Thymus (tissue), 11 donors: Measurements from ENCODE around the gene CAPN14. TPM values are rescaled to one million over a fixed set of nuclear protein-coding genes. Genes with fewer than 3 reads are reported as not detected.

ENCODE experiments used
- DNase-seq, 9 donors: peaks; one replicate each; pipeline ENCODE4 v3.0.0-alpha.2; 2013; ENCODE audit warnings: low spot score in 9 of 9, low read depth in 6 of 9, missing footprints in 1 of 9
- H3K27ac ChIP-seq, 2 donors: one replicate each; pipeline ENCODE4 v1.5.1; 2013; ENCODE audit warnings: control low read depth in 1 of 2, low read depth in 1 of 2, low read length in 1 of 2, mild to moderate bottlenecking in 1 of 2, moderate library complexity in 1 of 2
- H3K27me3 ChIP-seq, 2 donors: one replicate each; pipeline ENCODE4 v1.5.1; 2013; ENCODE audit warnings: low read length in 1 of 2; ENCODE audit not compliant: control insufficient read depth in 2 of 2, insufficient read depth in 1 of 2
- H3K36me3 ChIP-seq, 2 donors: one replicate each; pipeline ENCODE4 v1.5.1; 2013; ENCODE audit warnings: low read length in 1 of 2, mild to moderate bottlenecking in 1 of 2, moderate library complexity in 1 of 2; ENCODE audit not compliant: control insufficient read depth in 2 of 2, insufficient read depth in 2 of 2
- H3K4me1 ChIP-seq, 2 donors: one replicate each; pipeline ENCODE4 v1.5.1; 2013; ENCODE audit warnings: low read length in 2 of 2; ENCODE audit not compliant: control insufficient read depth in 2 of 2, insufficient read depth in 2 of 2
- H3K4me3 ChIP-seq, 2 donors: one replicate each; pipeline ENCODE4 v1.5.1; 2013; ENCODE audit warnings: low read length in 2 of 2, control low read depth in 1 of 2, mild to moderate bottlenecking in 1 of 2
- H3K9me3 ChIP-seq, 2 donors: one replicate each; pipeline ENCODE4 v1.5.1; 2013; ENCODE audit warnings: low read length in 1 of 2, mild to moderate bottlenecking in 1 of 2; ENCODE audit not compliant: control insufficient read depth in 2 of 2, insufficient read depth in 1 of 2
- WGBS: extraction: QIAGEN DNeasy Blood & Tissue Kit; methylation state at CpG from one replicate; pipeline ENCODE4 v1.1.7; 2013; 5-methylcytosine and 5-hydroxymethylcytosine counted together
- polyA plus RNA-seq: library from polyadenylated mRNA; stranded (reverse); fragments of 200-250 nt; gene quantifications from one replicate; pipeline ENCODE4 v1.2.3, GENCODE V29; 2013
- total RNA-seq: library from RNA; stranded (reverse); fragments of 120-200 nt; gene quantifications from one replicate; pipeline ENCODE4 v1.2.4, GENCODE V29; 2013
- donor health status: healthy.

Gene CAPN14
- total and polyA plus RNA-seq, 2 donors = 0.52 to 0.62 TPM

DNA sequence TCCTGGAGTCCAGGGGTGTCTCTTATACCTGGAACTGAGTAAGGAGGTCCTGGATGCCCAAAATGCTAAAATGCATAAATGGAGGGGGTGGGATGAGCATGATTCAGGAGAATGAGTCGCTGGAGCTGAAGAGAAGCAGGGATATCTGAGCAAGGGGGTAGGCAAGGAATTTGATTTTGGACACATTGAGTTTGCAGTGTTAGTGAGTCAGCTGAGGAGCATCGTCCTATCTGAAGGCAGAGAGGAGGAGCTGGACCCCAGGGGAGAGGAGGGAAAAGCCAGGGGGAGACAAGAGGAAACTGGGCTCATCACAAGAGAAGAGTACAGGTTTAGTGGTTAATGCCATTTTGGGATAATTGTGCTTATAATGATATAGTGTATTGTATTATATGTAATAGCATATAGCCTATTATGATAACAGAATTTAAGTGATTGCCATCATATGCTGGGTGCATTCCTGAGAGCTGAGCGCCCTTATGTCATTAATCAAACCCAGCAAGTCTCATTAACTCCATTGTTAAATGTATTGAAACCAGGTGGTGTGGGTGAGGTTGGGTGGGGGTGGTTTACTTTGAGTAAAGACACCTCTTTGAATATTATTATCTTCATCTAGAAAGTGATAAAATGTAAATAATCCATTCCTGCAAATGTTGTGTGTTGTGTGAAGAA lies 29.0 kb upstream of the CAPN14 start:
- 94% methylated on average over 3 of the region's 3 CpGs for WGBS
- Histone ChIP-seq H3K4me3 (no peak overlapping the region), H3K27ac (no peak overlapping the region), H3K4me1 (peaks cover 0 to 6% of the 10 kb centered on the region in 2 donors), H3K27me3 (no peaks in the 10 kb centered on the region), H3K36me3 (no peaks in the 10 kb centered on the region), H3K9me3 (no peaks in the 10 kb centered on the region)
- no peak for DNase-seq

GRCh38 chr2:31244101-31244500 lies 26.8 kb upstream of the CAPN14 start:
- WGBS = 98% methylated on average over 10 of the region's 10 CpGs
- Histone ChIP-seq H3K4me3 (no peak overlapping the region), H3K4me1 (peaks cover 0 to 16% of the 10 kb centered on the region in 2 donors), H3K27me3 (no peaks in the 10 kb centered on the region), H3K27ac (no peak overlapping the region), H3K9me3 (no peaks in the 10 kb centered on the region), H3K36me3 (no peaks in the 10 kb centered on the region)
- DNase-seq = no peak

DNA sequence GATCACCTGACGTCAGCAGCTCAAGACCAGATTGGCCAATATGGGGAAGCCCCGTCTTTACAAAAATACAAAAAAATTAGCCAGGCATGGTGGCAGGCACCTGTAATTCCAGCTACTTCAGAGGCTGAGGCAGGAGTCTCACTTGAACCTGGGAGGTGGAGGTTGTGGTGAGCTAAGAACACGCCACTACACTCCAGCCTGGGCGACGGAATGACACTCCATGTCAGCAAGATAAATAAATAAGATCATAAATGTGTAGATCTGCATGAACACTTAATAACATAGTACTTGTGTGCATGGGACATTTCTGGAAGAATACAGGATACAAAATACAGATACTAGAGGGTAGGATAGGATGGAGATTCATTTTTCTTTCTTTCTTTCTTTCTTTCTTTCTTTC lies 25.7 kb upstream of the CAPN14 start:
- Histone ChIP-seq H3K27ac (no peak overlapping the region), H3K36me3 (no peaks in the 10 kb centered on the region), H3K4me3 (no peak overlapping the region), H3K4me1 (peaks cover 0 to 16% of the 10 kb centered on the region in 2 donors), H3K9me3 (no peaks in the 10 kb centered on the region), H3K27me3 (no peaks in the 10 kb centered on the region)
- 98% methylated on average over 5 of the region's 5 CpGs for WGBS
- DNase-seq = no peak

GRCh38 chr2:31241625-31242270 lies 24.4 kb upstream of the CAPN14 start:
- no peaks in the 10 kb centered on the region for H3K36me3 ChIP-seq
- no peaks in the 10 kb centered on the region for H3K9me3 ChIP-seq
- H3K4me3 ChIP-seq = no peak overlapping the region
- H3K27me3 ChIP-seq = no peaks in the 10 kb centered on the region
- 82% methylated on average over 10 of the region's 10 CpGs for WGBS
- no peak overlapping the region for H3K27ac ChIP-seq
- H3K4me1 ChIP-seq = peaks cover 0 to 16% of the 10 kb centered on the region in 2 donors
- no peak for DNase-seq

- H3K27me3 ChIP-seq = no peaks in the 10 kb centered on the region
- no peaks in the 10 kb centered on the region for H3K36me3 ChIP-seq
- H3K4me1 ChIP-seq = peaks cover 0 to 16% of the 10 kb centered on the region in 2 donors
- 86% methylated on average over 11 of the region's 11 CpGs for WGBS
- H3K4me3 ChIP-seq = no peak overlapping the region
- no peaks in the 10 kb centered on the region for H3K9me3 ChIP-seq
- no peak overlapping the region for H3K27ac ChIP-seq
- no peak for DNase-seq
Observed at GRCh38 chr2:31240381-31241365, 23.4 kb upstream of the CAPN14 start.

- peaks cover 0 to 1% of the 10 kb centered on the region in 2 donors for H3K27me3 ChIP-seq
- peaks cover 0 to 19% of the 10 kb centered on the region in 2 donors for H3K4me1 ChIP-seq
- no peaks in the 10 kb centered on the region for H3K9me3 ChIP-seq
- 58% methylated on average over 22 of the region's 22 CpGs for WGBS
- no peaks in the 10 kb centered on the region for H3K36me3 ChIP-seq
- no peak overlapping the region for H3K27ac ChIP-seq
- no peak for DNase-seq
- no peak overlapping the region for H3K4me3 ChIP-seq
Observed at GRCh38 chr2:31239593-31240177, 22.4 kb upstream of the CAPN14 start.

DNA sequence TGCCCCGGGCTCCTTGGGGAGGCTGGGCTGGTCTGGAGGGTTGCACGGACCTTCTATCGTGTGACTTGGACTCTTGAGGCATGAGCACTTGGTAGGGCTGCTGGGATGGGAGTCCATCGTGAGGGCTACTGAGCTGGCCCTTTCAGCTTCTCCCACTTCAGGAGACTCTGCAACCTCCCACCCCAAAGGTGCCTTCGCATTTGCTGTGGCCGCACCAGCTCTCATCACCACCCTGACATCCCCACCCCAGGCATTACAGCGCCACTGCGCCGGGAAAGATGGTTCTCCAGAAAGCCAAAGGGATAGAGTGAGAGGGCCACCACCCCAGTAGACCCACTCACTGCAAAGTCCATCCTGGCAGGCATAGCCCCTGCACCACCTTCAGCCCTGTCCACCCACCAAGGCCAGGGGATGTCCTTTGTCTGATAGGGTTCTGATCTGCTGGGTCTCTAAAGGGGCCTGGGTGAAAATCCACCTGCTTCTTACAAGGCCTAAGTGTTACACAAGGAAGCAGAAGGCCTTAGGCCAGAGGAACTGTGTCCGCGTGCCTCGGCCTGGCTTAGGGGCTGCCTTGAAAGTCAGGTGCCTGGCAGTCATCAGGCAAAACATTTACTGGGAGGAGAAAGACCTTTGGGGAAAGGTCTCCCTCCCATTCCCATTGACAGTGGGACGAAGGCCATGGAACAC lies 21.7 kb upstream of the CAPN14 start:
- H3K27ac ChIP-seq = no peak overlapping the region
- no peaks in the 10 kb centered on the region for H3K36me3 ChIP-seq
- H3K4me1 ChIP-seq = peaks cover 0 to 22% of the 10 kb centered on the region in 2 donors
- DNase-seq = no peak
- peaks cover 0 to 8% of the 10 kb centered on the region in 2 donors for H3K27me3 ChIP-seq
- H3K4me3 ChIP-seq = no peak overlapping the region
- WGBS = 93% methylated on average over 13 of the region's 13 CpGs
- H3K9me3 ChIP-seq = no peaks in the 10 kb centered on the region

- Histone ChIP-seq H3K4me3 (no peak overlapping the region), H3K9me3 (no peaks in the 10 kb centered on the region), H3K27me3 (peaks cover 0 to 10% of the 10 kb centered on the region in 2 donors), H3K36me3 (no peaks in the 10 kb centered on the region), H3K4me1 (peaks cover 4 to 27% of the 10 kb centered on the region in 2 donors), H3K27ac (no peak overlapping the region)
- DNase-seq = no peak
- WGBS = over 99% methylated on average over 10 of the region's 10 CpGs
Observed at GRCh38 chr2:31238126-31238905, 21.0 kb upstream of the CAPN14 start.
